GM21447 (cell line): Measurements from ENCODE around the gene PDE4D.

Experiments
- ATAC-seq: cut with Tn5 transposase; IDR thresholded peaks from one replicate; pipeline ENCODE4 v1.9.1; 2021; ENCODE audit not compliant: unreplicated experiment

PDE4D gene

GRCh38 chr5:59346982-59347381 lies 546.5 kb downstream of the PDE4D start:
- no peak for ATAC-seq

GRCh38 chr5:59346514-59346913 lies 547.0 kb downstream of the PDE4D start:
- ATAC-seq = no peak

- ATAC-seq = no peak
Measured at GRCh38 chr5:59342181-59342580, 551.3 kb downstream of the PDE4D start.

GRCh38 chr5:59341760-59342159 lies 551.8 kb downstream of the PDE4D start:
- no peak for ATAC-seq

- ATAC-seq = no peak
Measured at GRCh38 chr5:59341155-59341554, 552.4 kb downstream of the PDE4D start.

- ATAC-seq = no peak
Measured at GRCh38 chr5:59340637-59341036, 552.9 kb downstream of the PDE4D start.

- no peak for ATAC-seq
Measured at GRCh38 chr5:59337240-59337639, 556.3 kb downstream of the PDE4D start.

GRCh38 chr5:59335544-59335943 lies 558.0 kb downstream of the PDE4D start:
- no peak for ATAC-seq

GRCh38 chr5:59333416-59333815 lies 560.1 kb downstream of the PDE4D start:
- ATAC-seq = no peak

GRCh38 chr5:59332236-59332973 lies 561.1 kb downstream of the PDE4D start:
- no peak for ATAC-seq

GRCh38 chr5:59330680-59331079 lies 562.8 kb downstream of the PDE4D start:
- ATAC-seq = no peak

- no peak for ATAC-seq
Measured at GRCh38 chr5:59328709-59329296, 564.7 kb downstream of the PDE4D start.

- ATAC-seq = no peak
Measured at GRCh38 chr5:59327191-59327980, 566.1 kb downstream of the PDE4D start.

- no peak for ATAC-seq
Measured at GRCh38 chr5:59326596-59326995, 566.9 kb downstream of the PDE4D start.

- no peak for ATAC-seq
Measured at GRCh38 chr5:59325070-59325469, 568.5 kb downstream of the PDE4D start.

GRCh38 chr5:59322894-59323293 lies 570.6 kb downstream of the PDE4D start:
- ATAC-seq = no peak

- ATAC-seq = no peak
Measured at GRCh38 chr5:59322058-59322457, 571.5 kb downstream of the PDE4D start.

GRCh38 chr5:59321642-59322041 lies 571.9 kb downstream of the PDE4D start:
- ATAC-seq = no peak

GRCh38 chr5:59320420-59320819 lies 573.1 kb downstream of the PDE4D start:
- ATAC-seq = no peak

- no peak for ATAC-seq
Measured at GRCh38 chr5:59319250-59319649, 574.3 kb downstream of the PDE4D start.

- ATAC-seq = no peak
Measured at GRCh38 chr5:59317774-59318205, 575.7 kb downstream of the PDE4D start.
